GM19438 (cell line): ENCODE results near the gene DGKB.
A peak's percentile ranks its signal among the peaks of the same experiment; 100 is the strongest.

Source experiments
- ATAC-seq: cut with Tn5 transposase; IDR thresholded peaks from one replicate; pipeline ENCODE4 v1.9.1; 2021; ENCODE audit warnings: low read depth; ENCODE audit not compliant: unreplicated experiment

DGKB gene

DNA sequence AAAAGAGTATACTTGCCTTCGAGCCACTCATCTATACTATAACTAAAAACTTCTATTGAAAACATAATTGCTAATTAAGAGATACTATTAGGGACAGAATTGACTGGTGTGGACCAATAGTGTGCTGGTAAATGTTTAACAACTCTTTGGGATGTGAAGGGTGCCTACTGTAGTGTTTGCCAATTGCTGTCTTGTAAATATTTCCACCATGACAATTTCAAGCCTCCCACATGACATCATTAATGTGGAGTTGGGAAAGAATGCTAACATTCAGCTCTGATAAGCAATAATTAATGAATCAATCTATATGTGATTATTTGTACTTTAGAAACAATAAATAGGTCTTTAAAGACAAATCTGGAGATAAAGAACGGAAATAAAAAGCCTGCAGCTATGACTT, 136.8 kb downstream of the DGKB start:
- no peak for ATAC-seq

- no peak for ATAC-seq
These were observed 140.0 kb downstream of the DGKB start for GRCh38 chr7:14762561-14762960.

DNA sequence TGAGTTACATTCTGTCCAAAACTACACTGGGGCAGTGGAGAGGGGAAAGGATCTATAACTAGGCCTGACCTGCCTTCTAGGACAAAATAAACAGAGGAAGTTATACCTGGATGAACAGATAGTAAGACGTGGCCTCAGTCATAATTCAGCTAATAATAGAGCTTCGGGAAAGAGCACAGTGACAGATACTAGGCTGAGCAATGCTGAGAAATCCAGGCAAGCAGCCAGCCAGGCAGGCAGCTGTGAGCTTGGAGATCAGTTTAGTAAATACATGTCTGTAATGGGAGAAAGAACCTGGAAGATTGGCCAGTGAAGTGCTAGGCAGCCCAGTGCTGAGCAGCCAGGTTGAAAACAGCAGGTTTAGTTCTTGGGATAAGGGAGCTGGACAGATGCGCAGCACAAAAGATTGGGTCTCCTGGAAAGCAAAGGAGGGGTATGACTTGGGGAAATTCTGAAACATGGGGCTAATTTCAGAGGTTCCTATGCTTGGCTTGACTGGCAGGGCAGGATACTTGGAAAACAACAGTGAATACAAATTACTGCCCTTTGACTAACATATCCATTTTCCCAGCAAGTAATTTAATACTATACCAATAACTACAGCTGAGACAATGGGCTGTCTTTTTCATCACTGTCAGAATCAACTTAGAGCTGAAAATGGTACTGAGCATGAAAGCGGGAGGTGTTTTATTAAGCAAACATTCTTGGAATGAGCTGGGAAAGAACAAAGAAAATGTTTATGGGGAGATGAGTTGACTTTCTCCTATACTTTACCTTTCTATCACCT, 140.8 kb downstream of the DGKB start:
- ATAC-seq, result no peak

- ATAC-seq, result no peak
These were observed 141.6 kb downstream of the DGKB start for GRCh38 chr7:14760730-14761478.

DNA sequence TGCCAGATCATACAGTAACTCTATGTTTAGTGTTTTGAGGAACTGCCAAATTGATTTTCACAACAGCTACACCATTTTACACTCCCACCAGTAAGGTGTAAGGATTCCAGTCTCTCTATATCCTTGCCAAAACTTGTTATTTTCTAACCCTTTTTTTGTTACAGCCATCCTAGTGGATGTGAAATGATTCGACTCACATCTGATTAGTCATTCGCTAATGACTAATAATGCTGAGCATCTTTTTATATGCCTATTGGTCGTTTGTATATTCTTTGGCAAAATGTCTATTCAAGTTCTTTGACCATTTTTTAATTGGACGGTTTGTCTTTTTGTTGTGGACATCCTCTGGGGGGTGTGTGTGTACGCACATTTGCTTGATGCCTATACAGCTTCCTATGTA, 142.8 kb downstream of the DGKB start:
- no peak for ATAC-seq

DNA sequence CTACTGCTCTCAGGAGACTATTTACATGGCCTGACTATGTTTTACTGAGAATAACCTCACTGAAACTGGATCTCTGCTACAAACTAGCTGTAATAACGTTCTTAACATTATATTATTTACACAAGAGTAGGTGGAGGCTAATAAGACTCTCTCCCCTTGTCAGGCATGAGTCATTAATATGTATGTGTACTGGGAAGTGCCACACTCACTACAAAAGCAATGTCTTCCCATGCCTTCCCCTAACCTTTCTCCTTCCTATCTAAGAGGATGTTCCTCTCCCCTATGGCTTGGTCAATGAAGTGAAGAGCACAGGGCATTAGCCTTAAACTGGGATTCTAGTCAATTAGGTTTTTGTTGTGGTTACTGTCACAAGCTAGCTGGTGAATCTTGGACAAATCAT, 147.9 kb downstream of the DGKB start:
- no peak for ATAC-seq

DNA sequence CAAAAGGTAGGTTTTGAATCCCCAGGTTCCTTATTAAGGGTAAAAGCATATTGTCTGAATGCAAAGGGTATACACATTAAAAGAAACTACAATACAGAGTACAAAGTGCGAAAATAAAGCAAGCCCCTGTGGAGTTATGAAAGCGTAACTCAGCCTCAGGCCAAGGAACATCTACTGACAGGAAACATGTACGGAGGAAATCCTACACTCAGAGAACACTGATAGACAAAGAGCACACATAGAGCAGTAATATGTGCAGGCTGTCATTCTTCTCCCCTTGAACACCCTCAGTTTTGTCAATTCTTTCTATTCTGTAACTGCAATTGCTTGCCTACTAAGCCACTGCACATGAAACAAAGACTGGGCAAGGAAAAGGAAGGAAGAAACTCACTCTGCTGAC, 150.2 kb downstream of the DGKB start:
- no peak for ATAC-seq

DNA sequence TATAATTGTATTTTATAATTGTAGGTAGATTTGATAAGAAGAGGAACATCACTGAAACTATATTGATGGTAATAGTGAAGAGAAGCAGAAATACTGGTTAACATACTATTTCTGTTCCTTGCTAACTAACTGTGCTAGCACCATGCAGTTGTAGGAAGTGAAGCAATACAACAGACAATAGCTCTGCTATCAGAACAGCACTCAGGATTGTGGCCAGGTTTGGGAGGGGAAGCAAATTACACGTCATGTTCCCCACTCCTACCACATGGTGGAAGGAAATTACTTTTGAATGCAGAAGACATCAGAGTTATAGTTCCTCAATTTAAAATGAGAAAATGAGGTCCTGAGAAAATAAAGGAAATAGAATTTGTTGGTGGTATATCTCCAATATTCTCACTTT, 151.1 kb downstream of the DGKB start:
- ATAC-seq, result no peak

- ATAC-seq, result no peak
These were observed 154.1 kb downstream of the DGKB start for GRCh38 chr7:14748461-14748860.

DNA sequence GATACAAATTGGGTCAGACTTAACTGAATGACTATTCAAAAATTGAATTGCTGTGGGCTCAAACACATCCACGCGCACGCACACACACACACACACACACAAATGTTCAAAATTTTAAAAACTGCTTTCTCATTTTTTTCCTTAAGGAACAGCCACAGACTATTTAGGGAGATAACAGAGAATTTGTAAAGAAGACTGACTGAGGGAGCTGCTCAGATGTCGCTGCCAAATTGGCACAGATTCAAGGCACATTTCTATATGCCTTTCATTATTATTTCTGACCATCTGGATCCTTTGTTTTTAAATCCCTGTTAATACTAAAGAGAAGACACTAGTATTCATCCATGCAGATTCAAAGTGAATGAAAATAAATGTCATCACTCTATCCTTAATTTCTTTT, 154.8 kb downstream of the DGKB start:
- ATAC-seq, result no peak

- ATAC-seq, result no peak
These were observed 157.5 kb downstream of the DGKB start for GRCh38 chr7:14745076-14745475.

GRCh38 chr7:14740606-14741005, 161.9 kb downstream of the DGKB start:
- no peak for ATAC-seq

- no peak for ATAC-seq
These were observed 162.7 kb downstream of the DGKB start for GRCh38 chr7:14739841-14740185.

GRCh38 chr7:14739168-14739840, 163.2 kb downstream of the DGKB start:
- ATAC-seq, result no peak

GRCh38 chr7:14738086-14738485, 164.5 kb downstream of the DGKB start:
- no peak for ATAC-seq

DNA sequence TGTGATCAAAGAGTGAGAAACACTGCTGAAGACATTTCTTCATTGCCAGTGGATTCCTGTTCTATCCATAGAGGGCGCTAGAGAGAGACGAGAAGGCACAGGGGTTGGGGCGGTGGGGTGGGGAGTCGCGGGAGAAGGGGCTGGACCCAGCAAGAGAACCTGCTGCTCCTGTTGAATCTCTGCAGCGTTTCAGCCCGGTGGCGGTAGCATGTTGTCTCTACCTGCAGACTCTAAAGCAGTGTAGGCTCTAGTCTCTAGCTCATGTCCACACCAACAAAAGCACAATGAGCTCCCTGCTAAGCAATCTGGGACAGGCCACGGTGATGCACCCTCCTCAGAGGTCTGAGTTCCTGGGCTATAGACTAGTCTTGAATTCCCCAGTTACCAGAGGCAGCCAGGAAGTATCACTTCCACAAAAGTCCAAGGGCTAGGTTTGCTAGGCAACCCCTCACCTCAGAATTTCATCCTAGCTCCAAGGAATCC, 167.7 kb downstream of the DGKB start:
- no peak for ATAC-seq

GRCh38 chr7:14720785-14721184, 181.8 kb downstream of the DGKB start:
- no peak for ATAC-seq

DNA sequence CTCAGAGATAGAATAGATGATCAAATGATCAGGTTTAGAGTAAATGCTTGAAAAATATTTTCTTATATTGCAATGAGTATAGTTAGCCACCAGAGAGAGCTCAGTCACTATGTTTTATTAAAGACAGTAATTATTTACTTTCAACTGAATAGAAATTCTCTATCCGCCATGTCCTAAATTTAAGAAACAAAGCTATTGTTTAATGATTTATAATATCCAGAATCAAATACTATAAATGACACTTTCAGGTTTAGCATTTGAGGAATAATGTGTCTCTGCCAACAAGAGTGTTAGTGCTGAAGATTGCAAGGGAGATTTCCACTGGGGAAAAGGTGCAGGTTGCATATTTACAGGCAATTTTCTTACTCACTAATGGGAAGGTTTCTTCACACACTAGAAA, 184.7 kb downstream of the DGKB start:
- ATAC-seq, result no peak

DNA sequence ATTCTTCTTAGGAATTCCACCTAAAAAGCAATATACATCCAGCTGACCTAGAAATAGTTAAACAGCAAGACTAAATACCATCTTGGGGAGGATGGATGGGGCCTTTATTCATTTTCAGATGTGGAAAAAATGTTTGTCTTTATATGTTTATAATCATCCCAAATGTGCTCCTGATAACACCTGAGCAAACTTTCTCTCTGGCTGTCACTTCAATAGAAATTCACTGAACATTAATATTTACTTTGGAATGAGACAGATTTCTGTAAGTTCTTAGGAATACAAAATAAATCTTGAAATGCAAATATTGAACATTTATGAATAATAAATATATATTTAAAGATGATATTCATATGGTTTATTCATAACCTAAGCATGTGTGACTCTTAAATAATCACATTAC, 185.4 kb downstream of the DGKB start:
- no peak for ATAC-seq

DNA sequence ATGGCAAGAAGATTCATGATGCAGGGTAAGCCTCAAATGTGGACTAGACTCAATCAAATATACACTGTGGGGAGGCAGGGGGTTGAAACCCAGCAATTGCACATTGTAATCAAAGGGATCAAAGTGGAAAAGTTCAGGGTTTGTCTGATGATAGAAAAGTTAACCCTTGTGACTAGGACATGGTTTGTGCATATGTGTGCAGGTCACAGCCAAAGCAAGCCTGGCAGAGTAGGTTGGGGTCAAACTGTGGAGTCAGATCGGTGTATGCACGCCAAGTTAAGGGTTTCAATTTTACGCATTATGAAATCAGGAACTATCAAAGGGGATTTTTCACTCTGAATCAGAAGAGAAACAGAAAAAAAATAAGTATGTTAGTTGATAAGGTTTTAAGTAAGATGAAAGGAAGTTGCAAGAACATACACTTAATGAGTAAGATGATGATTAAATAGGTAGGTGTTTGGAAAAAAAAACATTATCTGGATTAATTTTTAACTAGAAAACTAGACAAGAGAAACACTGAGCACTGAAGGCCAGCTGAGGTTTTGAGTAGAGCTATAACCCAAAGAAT, 188.3 kb downstream of the DGKB start:
- peak; percentile 93 for ATAC-seq

- ATAC-seq, result no peak
These were observed 204.3 kb downstream of the DGKB start for GRCh38 chr7:14698239-14698638.
